GM19463 (cell line): Measurements from ENCODE around the gene FCHO2.

Source experiments
- ATAC-seq: cut with Tn5 transposase; IDR thresholded peaks from one replicate; pipeline ENCODE4 v1.9.1; 2021; ENCODE audit warnings: mild to moderate bottlenecking, moderate library complexity; ENCODE audit not compliant: unreplicated experiment

Gene FCHO2

GRCh38 chr5:73131711-73132425, 176.0 kb downstream of the FCHO2 start:
- no peak for ATAC-seq

- no peak for ATAC-seq
Observed at GRCh38 chr5:73132759-73133158, 176.9 kb downstream of the FCHO2 start.

- ATAC-seq: no peak
Observed at GRCh38 chr5:73135021-73135420, 179.2 kb downstream of the FCHO2 start.

- ATAC-seq: peak; percentile 47
Observed at GRCh38 chr5:73135429-73136054, 179.7 kb downstream of the FCHO2 start.

- ATAC-seq: no peak
Observed at GRCh38 chr5:73136055-73136562, 180.3 kb downstream of the FCHO2 start.

- no peak for ATAC-seq
Observed at GRCh38 chr5:73137563-73138530, 182.0 kb downstream of the FCHO2 start.

- ATAC-seq: no peak
Observed at GRCh38 chr5:73139485-73139884, 183.6 kb downstream of the FCHO2 start.
